Kidney (tissue), 14 donors: ENCODE measurements around the gene ITPK1. TPM values are rescaled to one million over a fixed set of nuclear protein-coding genes. Genes with fewer than 3 reads are reported as not detected.

Experiments
- DNase-seq, 5 donors: peaks; one replicate each; pipeline ENCODE4 v3.0.0-alpha.2; 2013 to 2020
- FAIRE-seq: peaks from 2 replicates; lab custom pipeline; 2012; peaks lifted over from hg19 to GRCh38; lab: Jason Lieb, UNC
- H3K27ac ChIP-seq, 2 donors: one replicate each; pipeline ENCODE4 v1.7.0; 2013; ENCODE audit warnings: low read depth in 2 of 2, low read length in 2 of 2, inconsistent platforms in 1 of 2
- H3K27me3 ChIP-seq: one replicate; pipeline ENCODE4 v1.7.1; 2013; ENCODE audit warnings: low read length, inconsistent platforms; ENCODE audit not compliant: control insufficient read depth, insufficient read depth
- H3K36me3 ChIP-seq, 3 donors: one replicate each; pipeline versions ENCODE4 v1.7.0 to v1.7.1; 2013; ENCODE audit warnings: low read length in 3 of 3, control low read depth in 1 of 3, inconsistent platforms in 1 of 3; ENCODE audit not compliant: insufficient read depth in 3 of 3, control insufficient read depth in 2 of 3
- H3K4me1 ChIP-seq, 3 donors: one replicate each; pipeline versions ENCODE4 v1.7.0 to v1.7.1; 2013; ENCODE audit warnings: low read length in 3 of 3, inconsistent platforms in 1 of 3, low read depth in 1 of 3; ENCODE audit not compliant: control insufficient read depth in 2 of 3, insufficient read depth in 2 of 3
- H3K4me3 ChIP-seq, 3 donors: one replicate each; pipeline versions ENCODE4 v1.7.0 to v1.8.1; 2013; ENCODE audit warnings: low read length in 3 of 3, control low read depth in 1 of 3, inconsistent platforms in 1 of 3
- H3K9ac ChIP-seq, 3 donors: one replicate each; pipeline versions ENCODE4 v1.7.0 to v1.7.1; 2013; ENCODE audit warnings: low read length in 3 of 3, control low read depth in 1 of 3, inconsistent platforms in 1 of 3
- H3K9me3 ChIP-seq, 3 donors: one replicate each; pipeline versions ENCODE4 v1.7.0 to v1.7.1; 2013; ENCODE audit warnings: low read length in 3 of 3, control low read depth in 1 of 3, inconsistent platforms in 1 of 3; ENCODE audit not compliant: control insufficient read depth in 2 of 3, insufficient read depth in 1 of 3
- CTCF ChIP-seq: IDR thresholded peaks from 3 replicates; pipeline ENCODE4 v1.5.1; 2012; ENCODE audit warnings: mild to moderate bottlenecking, moderate library complexity, borderline replicate concordance; ENCODE audit not compliant: insufficient read depth; ENCODE audit errors: extremely low read depth
- intact Hi-C: fragments of 100-400 bp; cut with DNase I; formaldehyde crosslinking; loops from one replicate; pipeline ENCODE4 v1.11.1; 2022
- polyA plus RNA-seq: library from polyadenylated mRNA; stranded (reverse); fragments of 350-450 nt; fragmentation: Illumina TruSeq; extraction: RNeasy Lipid Tissue Mini Kit (QIAGEN cat#74804); gene quantifications from one replicate; pipeline ENCODE4 v1.2.3, GENCODE V29; 2014; ENCODE audit warnings: low read depth, low replicate concordance; ENCODE audit not compliant: insufficient read depth
- total RNA-seq: library from RNA; stranded (reverse); fragmentation: NEBNext Ultra II Directional; extraction: Animal tissue kit (Norgen Biotek cat#: 25700); gene quantifications from one replicate; pipeline ENCODE4 v1.2.1, GENCODE V29; 2021
- donor health status: control.
- donor health status: control.
- donor health status: control.
- donor health status: control.
- donor health status: control.
- donor health status: DM: yes; HTN: yes; CAD: no.
- donor health status: Normal renal cell carcinoma (clear cell type).

The ITPK1 gene
- total and polyA plus RNA-seq, 2 donors from 2014 or later, result 43.6 to 92.0 TPM

- Histone ChIP-seq H3K4me1 (peaks cover 0 to 6% (median 0%) of the 10 kb centered on the region in 3 donors), H3K27me3 (no peaks in the 10 kb centered on the region), H3K36me3 (peaks cover 0 to 34% (median 18%) of the 10 kb centered on the region in 3 donors), H3K9ac (no peak overlapping the region), H3K27ac (no peak overlapping the region), H3K9me3 (no peaks in the 10 kb centered on the region), H3K4me3 (no peak overlapping the region)
- DNase-seq (peak in 1 of 5 donors; percentile 51), FAIRE-seq (no peak)
- TF ChIP-seq CTCF, result no peak
- intact Hi-C loops, result loop anchor here (10.0 kb wide), 1 partner anchor 184 kb away; no protein-coding TSS in a partner anchor
Observed at GRCh38 chr14:92950773-92951172, 165.0 kb downstream of the ITPK1 start.

DNA sequence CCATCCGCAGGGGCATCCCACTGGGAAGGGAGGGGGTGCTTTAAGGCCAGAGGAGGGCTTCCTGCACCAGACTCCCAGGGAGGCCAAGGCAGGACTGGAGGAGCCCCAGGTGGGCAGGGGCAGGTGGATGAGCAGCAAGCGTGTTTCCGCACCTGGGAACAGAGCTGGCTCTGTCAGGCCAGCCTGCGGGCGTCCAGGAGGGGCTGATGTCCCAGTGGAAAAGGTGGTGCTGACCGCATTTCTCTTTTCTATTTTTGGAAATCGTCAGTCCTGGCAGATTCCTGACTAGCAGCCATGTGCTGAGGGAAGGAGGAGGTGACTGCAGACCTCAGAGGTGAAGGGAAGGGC lies 165.6 kb downstream of the ITPK1 start:
- intact Hi-C loops, result loop anchor here (10.0 kb wide), 1 partner anchor 185 kb away; no protein-coding TSS in a partner anchor
- Histone ChIP-seq H3K4me3 (no peak overlapping the region), H3K4me1 (peaks cover 0 to 6% (median 0%) of the 10 kb centered on the region in 3 donors), H3K9ac (no peak overlapping the region), H3K36me3 (peaks cover 0 to 34% (median 16%) of the 10 kb centered on the region in 3 donors), H3K27me3 (no peaks in the 10 kb centered on the region), H3K9me3 (no peaks in the 10 kb centered on the region), H3K27ac (no peak overlapping the region)
- no peak for TF ChIP-seq CTCF
- DNase-seq, result peak in 1 of 5 donors; percentile 55
- FAIRE-seq, result no peak

DNA sequence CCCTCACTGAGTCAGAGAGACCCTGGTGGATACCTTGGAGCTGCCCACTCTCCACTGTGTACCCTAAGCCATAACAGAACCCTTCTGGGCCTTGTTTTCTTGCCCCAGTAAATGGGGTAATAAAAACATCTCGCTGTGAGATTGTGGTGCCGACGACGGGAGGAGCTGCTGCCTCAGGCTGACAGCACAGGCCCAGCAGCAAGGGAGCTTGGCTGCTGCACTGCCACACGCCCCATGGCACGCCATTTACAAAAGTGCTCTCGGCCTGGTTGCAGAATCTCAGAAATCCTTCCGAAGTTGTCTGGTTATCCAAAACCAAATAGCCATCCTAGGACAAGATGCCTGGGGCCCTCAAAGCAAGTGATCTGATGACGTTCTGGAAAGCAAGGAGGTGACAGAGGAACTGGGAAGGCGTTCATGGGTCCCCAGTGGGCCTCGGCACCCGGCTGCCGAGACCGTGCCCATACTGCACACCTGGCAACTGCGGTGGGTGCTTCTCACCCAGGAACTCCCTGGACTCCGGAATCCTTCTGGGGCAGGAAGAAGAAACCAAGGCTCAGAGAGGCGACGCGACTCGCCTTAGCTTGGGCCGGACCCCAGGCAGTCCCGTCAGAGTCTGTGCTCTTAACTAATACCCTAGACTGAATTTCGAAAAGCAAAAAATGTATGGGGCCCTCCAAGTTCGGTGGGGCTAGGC lies 166.1 kb downstream of the ITPK1 start:
- peaks cover 0 to 6% (median 0%) of the 10 kb centered on the region in 3 donors for H3K4me1 ChIP-seq
- FAIRE-seq (no peak), DNase-seq (peak in 1 of 5 donors; percentile 52)
- no peaks in the 10 kb centered on the region for H3K27me3 ChIP-seq
- no peak for TF ChIP-seq CTCF
- H3K9me3 ChIP-seq, result no peaks in the 10 kb centered on the region
- no peak overlapping the region for H3K4me3 ChIP-seq
- H3K36me3 ChIP-seq, result peaks cover 0 to 34% (median 18%) of the 10 kb centered on the region in 3 donors
- H3K9ac ChIP-seq, result no peak overlapping the region
- no peak overlapping the region for H3K27ac ChIP-seq
- intact Hi-C loops, result loop anchor here (10.0 kb wide), 1 partner anchor 185 kb away; no protein-coding TSS in a partner anchor
